NCI-H2171 (cell line): Measurements from ENCODE around the gene VSIG10L.
A peak's percentile ranks its signal among the peaks of the same experiment; 100 is the strongest.

Experiments
- DNase-seq: peaks from one replicate; lab custom pipeline; 2025; lab: John Stamatoyannopoulos, UW

VSIG10L gene

DNA sequence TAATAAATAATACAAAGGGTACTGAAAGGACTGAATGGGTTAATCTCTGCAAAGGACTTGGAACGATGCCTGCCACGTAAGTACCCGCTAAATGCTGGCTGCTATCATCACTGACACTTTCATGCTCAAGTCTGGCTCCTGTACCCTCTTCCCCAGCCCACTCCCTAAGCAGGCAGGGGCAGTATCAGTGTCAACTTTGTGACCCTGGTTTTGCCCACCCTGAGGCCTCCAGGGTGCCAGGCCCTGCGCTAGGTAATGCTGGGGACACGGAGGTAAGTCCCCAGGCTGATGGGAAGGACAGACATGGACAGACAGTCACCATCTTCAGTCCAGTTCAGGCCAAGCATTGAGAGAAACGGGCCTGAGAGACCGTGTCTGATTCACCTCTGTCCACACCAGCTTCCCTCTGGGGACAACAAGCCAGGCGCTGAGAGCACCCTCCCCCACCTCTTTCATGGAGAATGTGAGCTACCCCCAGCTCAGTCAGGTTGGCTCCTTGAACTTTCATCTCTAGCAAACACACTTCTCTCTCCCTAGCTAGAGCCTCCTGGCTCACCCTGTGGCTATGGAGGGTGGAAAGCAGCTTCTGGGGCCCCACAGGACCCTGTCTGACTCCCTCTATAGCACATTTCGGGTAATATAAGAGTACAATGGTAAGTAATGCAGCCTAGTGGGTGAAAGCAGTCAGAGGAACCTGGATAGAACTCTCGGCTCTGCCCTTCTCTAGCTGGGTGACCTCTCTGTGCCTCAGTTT is 23.4 kb upstream of the VSIG10L start:
- no peak for DNase-seq

GRCh38 chr19:51364200-51365106 is 22.5 kb upstream of the VSIG10L start:
- no peak for DNase-seq

GRCh38 chr19:51361239-51361638 is 19.3 kb upstream of the VSIG10L start:
- DNase-seq, result no peak

DNA sequence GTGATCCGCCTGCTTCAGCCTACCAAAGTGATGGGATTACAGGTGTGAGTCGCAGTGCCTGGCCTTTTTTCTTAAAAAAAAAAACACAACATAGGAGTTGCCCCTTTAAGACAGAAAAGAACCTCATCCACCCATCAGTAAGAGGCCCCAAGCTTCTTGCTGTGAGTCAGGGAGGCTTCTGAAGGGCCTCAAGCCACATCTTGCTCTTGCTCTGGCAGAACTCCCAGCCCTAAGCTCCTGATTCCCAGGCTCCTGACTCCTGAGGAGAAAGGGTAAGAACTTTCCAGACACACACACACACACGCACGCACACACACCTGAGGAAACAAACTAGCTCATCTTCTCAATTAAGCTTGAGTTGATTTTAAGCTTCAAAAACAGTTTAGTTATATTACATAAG is 17.4 kb upstream of the VSIG10L start:
- DNase-seq, result no peak

GRCh38 chr19:51357952-51358351 is 16.0 kb upstream of the VSIG10L start:
- DNase-seq, result no peak

DNA sequence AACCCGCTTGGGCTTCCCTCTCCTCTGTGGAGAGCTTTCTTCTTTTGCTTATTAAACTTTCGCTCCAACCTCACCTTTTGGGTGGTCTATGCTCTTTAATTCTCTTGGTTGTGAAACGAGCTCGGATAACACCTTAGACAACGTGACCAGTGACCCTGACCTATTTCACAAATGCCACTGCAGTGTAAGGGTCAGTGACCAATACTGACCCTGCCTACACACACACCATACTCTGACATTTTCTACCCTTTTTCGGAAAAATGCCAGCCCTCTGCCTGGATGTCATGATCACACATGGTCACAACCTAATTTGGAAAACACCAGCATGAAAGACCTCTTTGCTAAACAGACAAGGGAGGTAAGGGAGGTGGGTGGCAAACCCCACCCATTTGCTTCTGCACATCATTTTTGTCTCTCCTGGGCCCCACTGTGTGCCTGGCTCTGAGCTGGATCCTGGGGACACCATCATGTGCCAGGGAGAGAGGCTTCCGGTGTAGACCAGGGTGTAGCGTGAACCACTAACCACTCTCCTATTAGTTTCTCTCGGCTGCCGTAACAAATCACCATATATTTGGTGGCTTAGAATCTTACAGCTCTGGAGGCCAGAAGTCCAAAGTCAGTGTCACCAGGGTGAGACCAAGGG is 14.3 kb upstream of the VSIG10L start:
- no peak for DNase-seq

GRCh38 chr19:51354742-51355148 is 12.8 kb upstream of the VSIG10L start:
- DNase-seq, result no peak

- DNase-seq, result no peak
Measured at GRCh38 chr19:51354103-51354741, 12.3 kb upstream of the VSIG10L start.

DNA sequence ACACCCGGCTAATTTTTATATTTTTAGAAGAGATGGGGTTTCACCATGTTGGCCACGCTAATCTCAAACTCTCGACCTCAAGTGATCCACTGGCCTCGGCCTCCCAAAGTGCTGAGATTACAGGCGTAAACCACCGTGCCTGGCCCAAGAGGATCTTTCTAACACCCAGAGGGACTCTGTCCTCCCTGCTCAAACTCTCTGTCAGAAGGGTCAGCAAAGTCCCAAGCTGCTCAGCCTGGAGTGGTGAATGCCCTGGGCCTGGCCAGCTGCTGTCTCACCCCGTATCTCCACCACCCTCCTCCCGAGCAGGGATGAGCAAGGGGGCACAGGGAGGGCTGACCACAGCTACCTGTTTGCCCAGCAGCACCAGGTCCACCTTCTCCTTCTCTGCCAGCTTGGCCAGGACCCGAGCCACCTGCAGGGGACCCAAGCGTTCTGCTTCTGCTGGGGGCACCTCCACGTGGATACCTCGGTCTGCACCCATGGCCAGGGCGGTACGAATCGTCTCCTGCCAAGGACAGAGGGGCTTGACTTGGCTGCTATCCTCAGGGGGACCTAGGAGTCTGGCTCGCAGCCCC is 10.9 kb upstream of the VSIG10L start:
- no peak for DNase-seq

- no peak for DNase-seq
Measured at GRCh38 chr19:51351266-51351990, 9.5 kb upstream of the VSIG10L start.

GRCh38 chr19:51347209-51347928 is 5.4 kb upstream of the VSIG10L start:
- DNase-seq, result no peak

GRCh38 chr19:51346742-51347141 is 4.8 kb upstream of the VSIG10L start:
- DNase-seq, result no peak

DNA sequence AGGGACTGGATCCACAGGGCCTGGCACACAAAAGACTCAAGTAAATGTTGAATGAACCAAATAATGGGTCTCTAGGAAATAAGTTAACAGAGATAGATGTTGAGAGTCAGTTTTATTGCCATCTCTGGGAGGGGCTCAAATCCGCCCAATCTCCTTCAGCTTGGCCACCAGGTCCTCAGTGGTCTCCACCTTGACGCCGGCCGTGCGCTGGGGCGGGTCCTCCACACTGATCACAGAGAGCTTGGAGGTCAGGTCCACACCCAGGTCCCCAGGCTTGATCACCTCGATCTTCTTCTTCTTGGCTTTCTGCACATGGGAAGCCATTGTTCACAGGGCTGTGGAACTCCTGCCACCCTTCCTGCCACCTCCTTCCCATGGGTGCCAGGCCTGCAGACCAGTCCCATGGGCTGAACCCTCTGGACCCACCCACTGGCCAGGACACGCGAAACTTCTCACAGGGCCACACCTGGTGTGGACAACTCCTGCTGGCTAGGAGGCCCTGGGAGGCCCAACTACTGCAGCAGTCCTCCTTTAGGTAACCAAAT is 3.2 kb upstream of the VSIG10L start:
- DNase-seq, result no peak

DNA sequence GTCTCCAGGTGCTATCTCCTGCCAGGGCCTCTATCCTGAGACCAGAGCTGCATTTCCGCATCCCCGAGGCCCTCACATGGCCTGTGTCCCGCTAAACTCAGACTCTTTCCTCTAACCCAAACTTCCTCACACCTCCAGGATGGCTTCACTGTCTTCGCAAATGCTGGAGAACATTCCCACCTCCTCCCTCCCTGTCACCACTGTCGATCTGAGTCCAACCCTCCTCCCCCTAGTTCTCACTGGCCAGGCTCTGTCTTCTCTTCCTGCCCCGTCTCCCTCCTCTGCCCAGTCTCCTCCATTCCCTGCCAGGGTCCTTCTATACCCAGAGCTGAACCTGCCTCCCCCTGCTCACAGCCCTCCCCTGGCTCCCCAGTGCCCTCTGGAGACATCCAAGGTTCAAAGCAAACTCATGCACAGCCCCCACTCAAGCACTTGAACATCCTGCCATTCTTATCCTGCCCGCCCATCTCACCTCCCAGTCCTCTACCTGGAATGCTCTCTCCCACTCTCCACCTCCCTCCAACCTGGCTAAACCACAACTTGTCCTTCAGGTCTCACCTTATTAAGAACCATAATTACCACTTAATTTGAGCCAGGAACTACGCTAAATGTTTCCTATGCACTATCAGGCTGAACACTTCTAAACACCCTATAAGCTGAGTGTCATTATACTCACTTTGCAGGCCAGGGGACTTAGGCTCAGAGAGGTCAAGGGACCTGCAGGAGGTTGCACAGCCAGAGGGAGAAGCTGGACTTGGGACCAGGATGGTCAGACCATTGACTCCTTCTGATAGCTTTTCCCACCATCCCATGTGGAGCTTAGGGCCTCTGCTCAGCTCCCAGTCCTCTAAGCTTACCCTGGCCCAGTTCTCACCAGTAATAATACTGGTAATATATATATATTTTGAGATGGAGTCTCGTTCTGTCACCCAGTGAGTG is 961 bp upstream of the VSIG10L start:
- DNase-seq, result no peak

- no peak for DNase-seq
Measured at GRCh38 chr19:51341066-51341465, 873 bp downstream of the VSIG10L start.

DNA sequence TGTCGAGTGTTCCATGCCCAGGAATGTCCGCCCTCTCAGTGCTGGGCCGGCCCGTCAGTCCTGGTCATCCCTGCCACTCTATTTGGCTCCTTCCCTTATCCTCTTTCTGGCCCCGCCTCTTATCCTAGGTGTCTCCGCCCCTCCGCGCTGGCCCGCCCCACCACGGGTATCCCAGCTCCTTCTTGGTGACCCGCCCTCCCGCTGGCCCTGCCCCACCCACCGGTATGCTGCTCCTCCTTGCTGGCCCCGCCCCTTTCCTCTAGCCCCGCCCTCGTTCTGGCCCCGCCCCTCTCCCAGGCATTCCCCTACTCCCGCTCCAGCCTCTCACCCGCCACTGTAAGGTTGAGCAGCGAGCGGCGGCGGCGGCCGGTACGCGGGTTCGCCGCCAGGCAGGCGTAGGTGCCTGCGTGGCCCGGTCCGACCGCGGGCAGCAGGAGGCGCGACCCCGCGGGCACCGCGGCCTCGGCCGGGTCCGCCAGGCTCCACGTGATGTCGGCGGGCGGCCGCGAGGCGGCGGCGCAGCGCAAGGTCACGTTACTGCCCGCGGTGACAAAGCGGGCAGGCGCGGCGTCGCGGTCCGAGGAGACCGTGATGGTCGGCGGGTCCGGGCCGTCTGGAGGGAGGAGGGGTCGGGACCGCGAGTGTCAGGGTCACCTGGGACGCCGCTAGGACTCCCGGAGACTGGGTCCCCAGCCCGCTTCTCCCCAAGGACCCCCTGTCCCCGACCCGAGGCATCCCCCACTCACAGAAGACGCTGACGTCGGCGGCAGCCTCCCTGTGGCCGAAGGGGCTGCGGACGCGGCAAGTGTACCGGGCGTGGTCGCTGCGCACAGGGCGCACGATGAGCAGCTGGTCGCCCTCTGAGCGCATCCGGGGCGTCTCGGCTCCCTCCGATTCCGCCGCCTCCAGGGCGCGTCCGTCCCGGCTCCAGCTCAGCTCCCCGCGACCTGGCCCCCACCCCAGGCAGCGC is 2.0 kb downstream of the VSIG10L start:
- DNase-seq, result peak; percentile 55

DNA sequence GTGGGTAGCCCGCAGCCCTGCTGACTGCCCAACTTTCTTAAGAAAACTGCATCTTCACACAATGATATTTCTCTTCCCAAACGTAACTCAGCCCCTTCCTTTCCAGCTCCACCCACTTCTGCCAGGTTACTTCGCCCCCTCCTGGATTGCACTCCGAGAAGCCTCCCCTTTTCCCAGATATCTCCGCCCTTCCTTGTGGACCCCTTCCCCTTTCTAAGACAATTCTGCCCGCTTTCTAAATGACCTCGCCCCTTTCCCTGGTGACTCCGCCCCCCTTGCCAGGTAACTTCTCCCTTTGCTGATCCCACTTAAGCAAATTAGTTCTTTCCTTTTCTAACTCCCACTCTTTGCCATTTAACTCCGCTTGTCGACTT is 2.6 kb downstream of the VSIG10L start:
- DNase-seq, result peak; percentile 30
